ENCODE results near the gene PDE3B. TPM values are rescaled to one million over a fixed set of nuclear protein-coding genes. Genes with fewer than 3 reads are reported as not detected.
A peak's percentile ranks its signal among the peaks of the same experiment; 100 is the strongest.

Gene PDE3B
- total RNA-seq, 1 experiment from 2014 or later = 26.0 TPM

DNA sequence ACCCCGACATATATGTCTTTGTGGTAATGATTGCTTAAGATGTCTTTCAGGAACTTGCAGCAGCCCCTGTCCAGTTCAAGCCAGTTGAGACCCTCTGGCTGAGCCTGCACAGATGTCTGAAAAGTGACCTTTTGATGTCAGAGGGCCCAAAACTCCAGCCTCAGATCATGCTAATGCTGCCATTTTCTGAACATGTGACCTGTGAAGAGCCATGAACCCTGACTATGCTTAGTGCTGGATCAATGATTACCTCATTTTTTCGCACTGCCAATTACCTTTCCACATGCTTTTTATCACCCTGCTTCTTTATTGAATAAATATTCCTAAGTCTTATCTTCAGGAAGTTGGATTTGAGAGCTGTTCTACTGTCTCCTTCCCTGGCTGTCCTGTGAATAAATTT, 255.3 kb downstream of the PDE3B start:
- DNase-seq = no peak
- Histone ChIP-seq H3K9me3 (replicated peaks) (no peaks in the 10 kb centered on the region), H3K4me1 (no peaks in the 10 kb centered on the region), H3K4me3 (no peak overlapping the region), H3K36me3 (no peaks in the 10 kb centered on the region), H3K27me3 (no peaks in the 10 kb centered on the region), H3K27ac (no peak overlapping the region)

DNA sequence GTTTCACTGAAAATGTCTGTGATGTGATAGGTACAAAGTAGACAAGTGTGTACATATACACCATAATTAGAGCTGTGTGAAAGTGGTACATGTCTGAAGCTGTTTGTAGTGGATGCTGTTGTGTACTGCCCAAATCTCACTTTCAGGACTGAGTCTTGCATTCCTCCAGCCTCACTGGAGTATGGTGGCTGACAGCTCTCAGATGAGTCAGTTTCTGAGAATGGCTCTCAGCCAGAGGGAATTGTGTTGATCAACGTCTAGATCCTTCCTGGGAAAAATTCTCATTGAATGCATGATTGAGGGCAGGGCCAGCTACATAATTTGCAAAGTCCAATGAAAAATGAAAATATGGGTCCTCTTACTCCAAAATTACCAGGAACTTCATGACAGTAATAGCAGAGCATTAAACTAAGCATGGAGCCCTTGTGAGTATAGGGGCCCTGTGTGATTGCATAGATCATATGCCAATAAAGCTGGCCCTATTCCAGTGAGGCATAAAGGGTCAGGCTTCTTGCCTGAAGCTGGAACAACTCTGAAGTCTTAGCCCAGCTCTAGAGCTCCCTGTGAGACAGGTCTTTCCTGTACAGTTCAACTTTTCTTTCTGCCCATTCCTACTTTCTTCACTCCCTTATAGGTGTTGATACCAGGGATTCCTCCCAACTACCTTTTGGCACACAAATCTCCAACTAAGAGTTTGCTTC, 259.2 kb downstream of the PDE3B start:
- H3K4me1 ChIP-seq = no peaks in the 10 kb centered on the region
- no peaks in the 10 kb centered on the region for H3K27me3 ChIP-seq
- no peaks in the 10 kb centered on the region for H3K36me3 ChIP-seq
- H3K27ac ChIP-seq = no peak overlapping the region
- no peak for DNase-seq
- H3K4me3 ChIP-seq = no peak overlapping the region
- no peaks in the 10 kb centered on the region for H3K9me3 ChIP-seq (replicated peaks)

DNA sequence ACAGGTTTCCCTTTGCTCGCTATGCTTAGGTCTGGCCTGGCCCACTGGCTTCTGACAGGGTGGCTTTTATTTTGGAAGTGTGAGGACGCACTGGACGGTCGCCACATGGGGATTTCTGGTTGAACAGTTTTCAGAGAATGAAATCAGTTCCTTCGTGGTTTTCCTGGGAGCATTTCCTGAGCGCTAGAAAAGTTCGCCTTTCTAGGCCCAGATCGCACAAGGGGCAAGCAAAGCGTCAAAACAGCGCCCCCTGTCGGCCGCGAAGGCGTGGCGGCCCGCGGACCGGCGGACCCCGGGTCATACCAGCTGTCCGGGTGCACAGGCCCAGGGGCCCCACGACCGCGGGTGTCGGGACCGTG, 261.1 kb downstream of the PDE3B start:
- no peaks in the 10 kb centered on the region for H3K36me3 ChIP-seq
- H3K4me1 ChIP-seq = no peaks in the 10 kb centered on the region
- no peak overlapping the region for H3K27ac ChIP-seq
- H3K27me3 ChIP-seq = 0 out of 2 replicates have a peak, but pooled peaks cover 3% of the 10 kb centered on the region
- H3K4me3 ChIP-seq = no peak overlapping the region
- no peak for DNase-seq
- H3K9me3 ChIP-seq (replicated peaks) = no peaks in the 10 kb centered on the region

DNA sequence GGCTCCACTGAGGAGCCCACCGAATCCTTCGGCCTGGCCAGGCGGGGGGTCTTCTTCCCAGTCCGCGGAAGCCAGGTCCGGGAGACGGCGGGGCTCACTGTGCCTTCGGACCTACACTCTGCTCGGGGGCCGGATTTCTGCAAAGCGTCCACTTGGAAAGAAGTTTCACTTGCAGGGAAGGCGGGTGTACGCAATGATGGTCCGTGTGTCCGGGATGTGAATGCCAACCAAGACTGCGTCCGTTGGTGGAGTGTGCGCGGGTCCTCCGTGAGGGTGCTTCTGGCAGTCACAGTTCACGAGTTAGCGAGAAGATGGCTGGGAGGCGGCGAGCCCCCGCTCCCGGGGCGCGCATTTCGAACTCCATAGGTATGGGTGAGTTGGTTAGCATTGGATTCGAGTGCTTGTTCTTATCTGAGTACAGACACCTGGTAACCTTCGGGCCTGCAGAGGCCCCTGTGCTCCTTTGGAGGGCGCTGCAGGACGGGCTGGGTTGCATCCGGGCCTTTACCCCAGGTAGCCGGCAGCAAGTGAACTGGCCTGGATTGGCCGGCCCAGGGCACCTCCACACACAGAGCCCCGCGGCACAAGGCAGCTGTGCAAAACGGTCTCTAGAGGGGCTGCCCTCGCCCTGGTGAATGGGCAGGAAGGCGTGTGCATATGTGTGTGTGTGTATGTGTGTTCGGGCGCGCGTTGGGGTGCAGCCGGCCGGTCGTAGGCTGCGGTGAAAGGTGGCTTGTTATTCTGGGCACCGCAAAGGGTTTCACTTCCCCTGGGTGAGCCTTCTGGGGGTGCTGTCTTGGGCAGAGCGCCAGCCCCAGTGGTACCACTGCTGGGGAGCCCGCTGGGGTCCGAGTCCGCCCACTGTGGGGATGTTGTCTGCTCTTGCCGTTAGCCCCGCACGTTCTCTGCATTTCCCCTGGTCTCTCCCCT, 261.8 kb downstream of the PDE3B start:
- Histone ChIP-seq H3K27ac (no peak overlapping the region), H3K36me3 (no peaks in the 10 kb centered on the region), H3K4me3 (no peak overlapping the region), H3K4me1 (no peaks in the 10 kb centered on the region), H3K27me3 (0 out of 2 replicates have a peak, but pooled peaks cover 3% of the 10 kb centered on the region), H3K9me3 (replicated peaks) (no peaks in the 10 kb centered on the region)
- no peak for DNase-seq

DNA sequence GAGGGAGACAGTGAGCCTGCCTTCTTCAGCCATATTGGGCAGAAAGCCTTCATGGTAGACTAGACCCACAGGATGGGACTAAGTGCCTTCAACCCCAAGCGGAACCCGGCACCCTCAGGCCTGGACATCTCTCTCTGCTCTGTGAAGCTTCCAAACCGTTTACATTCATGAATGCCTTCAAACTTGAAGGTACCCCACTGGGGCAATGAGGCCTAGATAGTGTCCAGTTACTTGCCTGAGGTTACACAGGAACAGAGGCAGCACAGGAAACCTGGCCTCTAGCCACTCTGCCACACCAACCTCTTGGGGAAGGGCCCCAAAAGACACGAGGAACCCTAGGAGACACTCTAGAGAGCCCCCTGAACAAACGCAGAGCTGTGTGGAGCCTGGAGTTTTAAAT, 263.0 kb downstream of the PDE3B start:
- no peaks in the 10 kb centered on the region for H3K9me3 ChIP-seq (replicated peaks)
- H3K4me3 ChIP-seq = no peak overlapping the region
- no peak for DNase-seq
- H3K27ac ChIP-seq = no peak overlapping the region
- 0 out of 2 replicates have a peak, but pooled peaks cover 3% of the 10 kb centered on the region for H3K27me3 ChIP-seq
- no peaks in the 10 kb centered on the region for H3K36me3 ChIP-seq
- no peaks in the 10 kb centered on the region for H3K4me1 ChIP-seq

DNA sequence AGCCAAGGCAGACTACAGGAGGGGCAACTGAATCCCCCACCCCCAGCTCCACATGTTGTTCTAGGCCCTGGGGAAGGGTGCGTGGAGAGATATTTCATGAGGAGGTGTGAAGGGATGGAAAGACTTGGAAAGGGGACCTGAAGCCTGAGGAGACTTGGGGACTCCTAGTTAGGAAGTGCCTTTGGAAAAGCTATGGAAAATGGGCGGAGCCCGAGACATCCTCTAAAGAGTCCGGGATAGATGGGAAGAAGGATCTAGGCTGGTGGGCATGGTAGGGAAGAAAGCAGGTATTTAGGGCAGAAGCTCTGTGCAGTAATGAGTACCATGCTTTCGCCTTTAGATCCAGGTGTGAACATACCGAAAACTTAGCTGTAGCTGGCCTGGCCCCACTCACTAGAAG, 263.4 kb downstream of the PDE3B start:
- DNase-seq = no peak

DNA sequence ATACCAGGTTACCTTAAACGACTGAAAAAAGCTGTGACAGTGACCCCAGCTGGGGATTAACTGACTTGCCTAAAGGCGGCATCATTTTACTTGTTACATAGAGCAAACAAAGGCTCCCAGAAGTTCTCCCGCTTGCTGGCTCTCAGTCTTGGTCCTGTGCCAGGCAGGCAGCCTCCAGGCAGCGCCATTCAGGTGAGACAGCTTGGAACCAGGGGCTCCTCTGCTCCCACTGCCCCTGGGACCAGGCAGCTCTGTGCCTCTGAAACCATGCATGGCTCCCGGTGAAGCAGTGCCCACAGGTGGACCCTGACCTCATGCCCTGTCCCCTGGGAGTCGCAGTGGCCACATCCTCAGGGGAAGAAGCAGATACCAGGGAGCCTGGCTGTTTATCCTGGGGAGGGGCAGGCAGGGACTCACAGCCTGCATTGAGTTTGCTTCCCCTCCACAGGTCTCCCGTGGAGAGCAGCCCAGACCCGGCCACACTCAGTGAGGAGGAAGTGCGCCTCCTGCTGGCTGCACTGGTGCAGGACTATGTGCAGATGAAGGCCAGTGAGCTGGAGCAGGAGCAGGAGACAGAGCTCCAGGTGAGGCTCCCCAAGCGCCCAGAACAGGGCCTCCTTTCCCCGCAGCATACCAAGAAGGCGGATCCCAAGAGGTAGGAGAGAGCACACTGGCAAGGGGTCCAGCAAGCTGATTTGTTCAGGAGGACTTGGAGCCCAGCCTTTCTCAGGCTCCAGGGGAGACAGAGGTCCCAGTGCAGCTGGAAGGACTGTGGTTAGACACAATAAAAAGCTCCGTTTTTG, 264.0 kb downstream of the PDE3B start:
- H3K27me3 ChIP-seq = peaks cover 7% of the 10 kb centered on the region; the same call in 1 of the 2 replicates
- no peak overlapping the region for H3K27ac ChIP-seq
- peak overlapping the region; percentile 20; the same call in 1 of the 2 replicates for H3K4me3 ChIP-seq
- H3K36me3 ChIP-seq = no peaks in the 10 kb centered on the region
- DNase-seq = peak; percentile 84 to 91
- H3K4me1 ChIP-seq = no peaks in the 10 kb centered on the region
- no peaks in the 10 kb centered on the region for H3K9me3 ChIP-seq (replicated peaks)

More for the DNA sequence above, 263.4 kb downstream of the PDE3B start:
- H3K4me1 ChIP-seq = no peaks in the 10 kb centered on the region
- no peak overlapping the region for H3K4me3 ChIP-seq
- H3K9me3 ChIP-seq (replicated peaks) = no peaks in the 10 kb centered on the region
- no peaks in the 10 kb centered on the region for H3K36me3 ChIP-seq
- H3K27ac ChIP-seq = no peak overlapping the region
- H3K27me3 ChIP-seq = peaks cover 5% of the 10 kb centered on the region; the same call in 1 of the 2 replicates

DNA sequence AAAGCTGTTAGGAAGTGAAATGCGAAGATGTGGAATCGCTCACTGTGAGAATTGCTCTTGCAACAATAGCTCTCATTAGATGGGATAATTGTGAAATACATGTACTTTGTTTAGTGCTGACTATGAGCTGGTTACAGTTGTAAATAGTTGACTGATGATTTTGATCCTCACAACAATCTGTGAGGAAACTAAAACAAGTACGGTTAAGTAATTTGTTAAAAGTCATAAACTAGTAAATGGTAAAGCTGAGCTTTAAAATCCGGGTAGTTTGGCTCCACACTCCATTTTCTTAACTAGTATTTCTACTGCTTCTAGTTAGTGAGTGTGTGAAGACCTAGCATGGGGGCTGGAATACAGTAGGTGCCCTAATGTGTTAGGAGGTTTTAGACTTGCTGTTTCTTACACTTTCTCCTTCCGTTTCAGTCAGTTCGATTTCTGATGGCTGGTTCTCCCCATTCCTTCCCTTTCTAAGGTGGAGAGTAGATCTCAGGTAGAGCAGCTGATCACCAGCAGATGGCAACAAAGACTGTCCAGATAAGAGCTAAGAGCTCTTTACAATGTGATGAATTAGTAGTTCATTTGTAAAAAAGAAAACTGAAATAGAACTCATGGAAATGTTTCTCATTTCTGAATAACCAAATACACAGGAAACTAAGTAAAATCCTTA, 264.7 kb downstream of the PDE3B start:
- H3K27ac ChIP-seq = no peak overlapping the region
- H3K36me3 ChIP-seq = no peaks in the 10 kb centered on the region
- H3K4me3 ChIP-seq = no peak overlapping the region
- DNase-seq = peak; percentile 43 to 70
- no peaks in the 10 kb centered on the region for H3K4me1 ChIP-seq
- peaks cover 7% of the 10 kb centered on the region; the same call in 1 of the 2 replicates for H3K27me3 ChIP-seq
- no peaks in the 10 kb centered on the region for H3K9me3 ChIP-seq (replicated peaks)

DNA sequence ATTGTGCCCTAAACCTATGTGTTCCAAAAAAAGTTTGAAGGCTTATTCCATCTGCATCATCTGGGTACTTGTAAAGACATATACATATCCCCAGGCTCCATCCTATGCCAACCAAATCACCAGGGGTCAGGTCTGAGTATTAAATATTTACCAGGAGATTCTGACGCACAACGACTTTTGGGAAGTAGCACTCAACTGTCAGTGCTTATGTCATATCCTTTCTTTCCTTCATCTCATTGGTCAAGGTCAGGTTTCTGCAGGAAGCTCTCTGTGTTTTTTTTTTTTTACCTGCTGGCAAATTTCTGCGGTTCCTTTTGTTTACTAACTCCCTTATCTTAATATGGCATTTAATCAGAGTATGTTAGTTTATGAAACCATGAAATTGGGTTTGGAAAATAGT, 270.9 kb downstream of the PDE3B start:
- H3K27me3 ChIP-seq = peaks cover 5% of the 10 kb centered on the region; the same call in 1 of the 2 replicates
- H3K4me1 ChIP-seq = no peaks in the 10 kb centered on the region
- H3K36me3 ChIP-seq = no peaks in the 10 kb centered on the region
- H3K27ac ChIP-seq = no peak overlapping the region
- H3K4me3 ChIP-seq = no peak overlapping the region
- H3K9me3 ChIP-seq (replicated peaks) = no peaks in the 10 kb centered on the region
- DNase-seq = no peak

DNA sequence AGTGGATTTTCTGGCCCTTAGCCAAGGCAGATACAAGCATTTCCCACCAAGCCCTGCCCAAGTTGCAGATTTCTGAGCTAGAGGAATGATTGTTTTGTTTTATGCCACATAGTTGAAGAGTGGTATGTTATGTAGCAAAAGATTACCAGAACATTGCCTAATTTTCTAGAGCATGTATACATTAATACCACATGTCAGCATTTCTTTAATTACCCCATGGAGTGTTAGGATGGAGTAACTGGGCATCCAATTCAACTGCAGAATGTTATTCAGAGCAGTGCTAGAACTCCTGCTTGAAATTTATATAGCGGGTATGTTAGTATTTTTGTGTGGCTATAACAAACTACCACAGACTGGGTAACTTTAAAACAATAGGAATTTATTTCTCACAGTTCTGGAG, 272.8 kb downstream of the PDE3B start:
- Histone ChIP-seq H3K27me3 (peaks cover 4% of the 10 kb centered on the region; the same call in 1 of the 2 replicates), H3K9me3 (replicated peaks) (no peaks in the 10 kb centered on the region), H3K27ac (no peak overlapping the region), H3K4me1 (no peaks in the 10 kb centered on the region), H3K36me3 (no peaks in the 10 kb centered on the region), H3K4me3 (no peak overlapping the region)
- DNase-seq = no peak

Other genes with a start within 250 kb of the PDE3B start
- 188 and 195 TPM in 2 replicates for gene COPB1, start 144.0 kb upstream of the PDE3B start, total RNA-seq (2014; rRNA removed; shearing (Covaris generic))
- 303 and 320 TPM in 2 replicates for gene PSMA1, start 123.4 kb upstream of the PDE3B start, total RNA-seq (2014; rRNA removed; shearing (Covaris generic))
- gene CYP2R1, start 248.4 kb downstream of the PDE3B start, total RNA-seq (2014; rRNA removed; shearing (Covaris generic)) = 12.1 and 17.5 TPM in 2 replicates